SK-N-MC (cell line): ENCODE results near the gene RAB5A.

Experiments used
- EZH2 ChIP-seq: fragments of 200-600 bp; sonication (generic); IDR thresholded peaks from one replicate; pipeline ENCODE4 v1.6.1; 2017; ENCODE audit warnings: antibody characterized with exemption
- POLR2AphosphoS5 ChIP-seq: IDR thresholded peaks from 2 replicates; pipeline ENCODE4 v1.6.1; 2012; ENCODE audit warnings: mild to moderate bottlenecking, low read depth, low read length, borderline replicate concordance

GRCh38 chr3:19972054-19972453 lies 25.2 kb downstream of the RAB5A start:
- TF ChIP-seq EZH2 (no peak), POLR2AphosphoS5 (no peak)
